Spinal cord (tissue), 10 donors: Measurements from ENCODE around the gene ACOXL. TPM values are rescaled to one million over a fixed set of nuclear protein-coding genes. Genes with fewer than 3 reads are reported as not detected.
A peak's percentile ranks its signal among the peaks of the same experiment; 100 is the strongest.

ENCODE experiments used
- DNase-seq, 6 donors: peaks; one replicate each; pipeline versions ENCODE4 v3.0.0 to v3.0.0-alpha.2; 2013 to 2015; ENCODE audit warnings: low spot score in 6 of 6, low read depth in 4 of 6
- H3K27ac ChIP-seq: one replicate; pipeline ENCODE4 v1.5.1; 2013; ENCODE audit warnings: low read depth, low read length, control low read depth
- H3K27me3 ChIP-seq: one replicate; pipeline ENCODE4 v1.6.1; 2013; ENCODE audit warnings: low read length; ENCODE audit not compliant: control insufficient read depth, insufficient read depth
- H3K36me3 ChIP-seq: one replicate; pipeline ENCODE4 v1.6.1; 2013; ENCODE audit warnings: low read length; ENCODE audit not compliant: control insufficient read depth, insufficient read depth
- H3K4me1 ChIP-seq: one replicate; pipeline ENCODE4 v1.6.1; 2013; ENCODE audit warnings: low read length; ENCODE audit not compliant: control insufficient read depth, insufficient read depth
- H3K4me3 ChIP-seq: one replicate; pipeline ENCODE4 v1.5.1; 2013; ENCODE audit warnings: low read depth, low read length, control low read depth
- H3K9me3 ChIP-seq: one replicate; pipeline ENCODE4 v1.6.1; 2013; ENCODE audit warnings: low read length; ENCODE audit not compliant: control insufficient read depth, insufficient read depth
- WGBS: methylation state at CpG from one replicate; pipeline ENCODE4 v1.1.5; 2013; ENCODE audit warnings: missing lambda C conversion rate; ENCODE audit not compliant: insufficient coverage; 5-methylcytosine and 5-hydroxymethylcytosine counted together
- polyA plus RNA-seq, 2 donors: library from polyadenylated mRNA; unstranded; fragments of 120-200 nt; gene quantifications; one replicate each; pipeline ENCODE4 v1.2.1, GENCODE V29; 2013; ENCODE audit not compliant: insufficient read length in 2 of 2
- total RNA-seq, 2 donors: library from RNA; depleted of rRNA in 1 of 2; stranded (reverse); fragments of 120-200 nt in 1 of 2; fragments of >200 nt in 1 of 2; gene quantifications; one replicate each; pipeline versions ENCODE4 v1.2.3 to v1.2.4, GENCODE V29; 2013 to 2014
- donor health status: healthy.

ACOXL gene
- total and polyA plus RNA-seq, 4 donors = 0.06 to 0.45 (median 0.26) TPM

DNA sequence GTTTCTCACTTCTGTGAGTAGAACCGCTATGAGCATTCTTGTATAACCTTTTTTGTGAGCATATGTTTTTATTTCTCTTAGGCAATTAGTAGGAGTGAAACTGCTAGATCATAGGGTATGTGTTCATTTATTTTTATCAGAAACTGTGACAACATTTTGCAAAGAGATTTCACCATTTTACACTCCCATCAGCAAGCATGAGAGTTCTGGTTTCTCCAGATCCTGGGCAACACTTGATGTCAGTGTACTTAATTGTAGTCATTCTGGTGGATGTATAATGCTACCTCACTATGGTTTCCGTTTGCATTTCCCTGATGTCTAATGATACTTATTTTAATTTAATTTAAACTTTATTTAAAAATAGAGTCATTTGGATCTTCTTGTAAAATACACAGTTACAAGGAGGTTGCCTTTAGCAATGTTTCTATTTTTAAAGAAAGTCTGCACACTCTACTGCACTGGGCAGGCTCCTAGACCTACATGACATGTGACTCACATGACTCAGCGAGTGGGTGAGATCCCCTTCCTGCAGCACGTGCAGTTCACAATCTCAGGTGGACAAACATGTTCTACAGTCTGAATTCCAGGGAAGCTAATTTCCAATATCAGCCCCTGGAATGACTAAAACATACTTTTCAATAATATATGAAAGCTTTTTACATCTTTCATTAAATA, 261.3 kb downstream of the ACOXL start:
- no peak overlapping the region for H3K4me3 ChIP-seq
- no peak overlapping the region for H3K27ac ChIP-seq
- H3K9me3 ChIP-seq = no peaks in the 10 kb centered on the region
- 80% methylated on average over 1 of the region's 4 CpGs for WGBS
- no peaks in the 10 kb centered on the region for H3K27me3 ChIP-seq
- H3K4me1 ChIP-seq = no peaks in the 10 kb centered on the region
- H3K36me3 ChIP-seq = no peaks in the 10 kb centered on the region
- no peak for DNase-seq

DNA sequence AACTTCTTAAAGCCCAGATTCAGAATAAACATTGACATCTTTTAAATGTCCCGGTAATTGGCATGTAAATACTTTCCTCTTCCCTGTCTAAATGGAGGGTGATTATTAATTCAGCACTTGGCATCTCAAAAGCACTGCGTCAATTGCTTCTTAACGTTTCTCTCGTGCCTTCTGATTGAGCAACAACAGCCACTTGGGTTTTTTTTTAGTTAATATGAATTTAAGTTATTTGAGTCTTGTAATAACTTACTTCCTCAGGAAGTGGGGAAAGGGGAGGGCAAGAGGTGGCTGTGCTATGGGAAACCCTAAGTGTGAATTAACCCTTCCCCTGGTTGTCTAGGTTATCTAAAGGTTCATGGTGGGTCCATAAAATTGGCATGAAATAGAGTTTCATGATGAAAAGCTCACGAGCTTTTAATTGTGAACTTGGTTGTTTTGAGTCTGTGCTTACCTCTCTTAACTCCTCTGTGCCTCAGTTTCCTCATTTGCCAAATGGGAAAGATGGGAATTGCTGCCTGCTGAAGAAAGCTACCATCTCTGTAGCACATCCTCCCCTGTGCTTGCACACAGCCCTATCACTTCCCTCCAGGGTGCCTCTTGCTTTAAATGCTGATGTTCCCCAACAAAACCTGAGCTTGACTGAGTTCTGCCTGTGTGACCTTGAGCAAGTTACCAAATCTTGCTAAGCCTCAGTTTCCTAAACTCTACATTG, 262.0 kb downstream of the ACOXL start:
- no peaks in the 10 kb centered on the region for H3K36me3 ChIP-seq
- no peak overlapping the region for H3K4me3 ChIP-seq
- no peaks in the 10 kb centered on the region for H3K9me3 ChIP-seq
- H3K27me3 ChIP-seq = no peaks in the 10 kb centered on the region
- H3K27ac ChIP-seq = no peak overlapping the region
- DNase-seq = peak in 1 of 6 donors; percentile 22
- no peaks in the 10 kb centered on the region for H3K4me1 ChIP-seq
- no CpG with 5 or more reads among the region's 5 CpGs for WGBS

GRCh38 chr2:110995911-110996310, 263.5 kb downstream of the ACOXL start:
- H3K4me1 ChIP-seq = no peaks in the 10 kb centered on the region
- no peaks in the 10 kb centered on the region for H3K9me3 ChIP-seq
- 83% methylated on average over 2 of the region's 6 CpGs for WGBS

GRCh38 chr2:110997331-110998045, 265.1 kb downstream of the ACOXL start:
- Histone ChIP-seq H3K27me3 (no peaks in the 10 kb centered on the region), H3K9me3 (no peaks in the 10 kb centered on the region), H3K4me1 (no peaks in the 10 kb centered on the region), H3K4me3 (no peak overlapping the region), H3K36me3 (no peaks in the 10 kb centered on the region), H3K27ac (no peak overlapping the region)
- 87% methylated on average over 3 of the region's 6 CpGs for WGBS
- no peak for DNase-seq

More at GRCh38 chr2:110995911-110996310, 263.5 kb downstream of the ACOXL start:
- H3K4me3 ChIP-seq = no peak overlapping the region
- H3K36me3 ChIP-seq = no peaks in the 10 kb centered on the region
- no peak for DNase-seq
- H3K27ac ChIP-seq = no peak overlapping the region
- H3K27me3 ChIP-seq = no peaks in the 10 kb centered on the region

- Histone ChIP-seq H3K36me3 (no peaks in the 10 kb centered on the region), H3K4me3 (no peak overlapping the region), H3K9me3 (no peaks in the 10 kb centered on the region), H3K4me1 (no peaks in the 10 kb centered on the region), H3K27ac (no peak overlapping the region), H3K27me3 (no peaks in the 10 kb centered on the region)
- DNase-seq = peak in 1 of 6 donors; percentile 10
- WGBS = 30% methylated on average over 1 of the region's 4 CpGs
These were observed 265.9 kb downstream of the ACOXL start for GRCh38 chr2:110998311-110998710.

DNA sequence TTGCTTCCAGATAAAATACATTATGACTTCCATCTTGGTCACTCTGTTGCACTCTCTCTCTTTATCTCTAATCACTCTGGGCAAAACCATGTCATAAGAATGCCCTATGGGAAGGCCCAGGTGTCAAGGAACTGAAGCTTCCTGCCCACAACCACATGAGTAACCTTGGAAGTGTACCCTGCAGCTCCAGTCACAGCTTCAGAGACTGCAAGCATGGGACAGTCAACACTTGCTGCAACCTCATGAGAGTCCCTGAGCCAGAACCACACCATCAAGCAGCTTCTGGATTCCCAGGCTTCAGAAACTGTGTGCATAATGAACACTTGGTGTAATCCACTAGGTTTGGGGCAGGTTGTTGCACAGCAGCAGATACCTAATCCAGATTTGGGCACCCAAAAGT, 267.3 kb downstream of the ACOXL start:
- Histone ChIP-seq H3K27ac (no peak overlapping the region), H3K27me3 (no peaks in the 10 kb centered on the region), H3K9me3 (no peaks in the 10 kb centered on the region), H3K4me1 (no peaks in the 10 kb centered on the region), H3K36me3 (no peaks in the 10 kb centered on the region), H3K4me3 (no peak overlapping the region)
- no peak for DNase-seq

- DNase-seq = no peak
- H3K36me3 ChIP-seq = no peaks in the 10 kb centered on the region
- WGBS = 100% methylated on average over 1 of the region's 3 CpGs
- H3K9me3 ChIP-seq = no peaks in the 10 kb centered on the region
- H3K27me3 ChIP-seq = no peaks in the 10 kb centered on the region
- H3K27ac ChIP-seq = no peak overlapping the region
- no peak overlapping the region for H3K4me3 ChIP-seq
- no peaks in the 10 kb centered on the region for H3K4me1 ChIP-seq
These were observed 272.9 kb downstream of the ACOXL start for GRCh38 chr2:111005307-111005706.

GRCh38 chr2:111005821-111006220, 273.4 kb downstream of the ACOXL start:
- WGBS = 89% methylated on average over 3 of the region's 4 CpGs
- H3K4me3 ChIP-seq = no peak overlapping the region
- no peak for DNase-seq

DNA sequence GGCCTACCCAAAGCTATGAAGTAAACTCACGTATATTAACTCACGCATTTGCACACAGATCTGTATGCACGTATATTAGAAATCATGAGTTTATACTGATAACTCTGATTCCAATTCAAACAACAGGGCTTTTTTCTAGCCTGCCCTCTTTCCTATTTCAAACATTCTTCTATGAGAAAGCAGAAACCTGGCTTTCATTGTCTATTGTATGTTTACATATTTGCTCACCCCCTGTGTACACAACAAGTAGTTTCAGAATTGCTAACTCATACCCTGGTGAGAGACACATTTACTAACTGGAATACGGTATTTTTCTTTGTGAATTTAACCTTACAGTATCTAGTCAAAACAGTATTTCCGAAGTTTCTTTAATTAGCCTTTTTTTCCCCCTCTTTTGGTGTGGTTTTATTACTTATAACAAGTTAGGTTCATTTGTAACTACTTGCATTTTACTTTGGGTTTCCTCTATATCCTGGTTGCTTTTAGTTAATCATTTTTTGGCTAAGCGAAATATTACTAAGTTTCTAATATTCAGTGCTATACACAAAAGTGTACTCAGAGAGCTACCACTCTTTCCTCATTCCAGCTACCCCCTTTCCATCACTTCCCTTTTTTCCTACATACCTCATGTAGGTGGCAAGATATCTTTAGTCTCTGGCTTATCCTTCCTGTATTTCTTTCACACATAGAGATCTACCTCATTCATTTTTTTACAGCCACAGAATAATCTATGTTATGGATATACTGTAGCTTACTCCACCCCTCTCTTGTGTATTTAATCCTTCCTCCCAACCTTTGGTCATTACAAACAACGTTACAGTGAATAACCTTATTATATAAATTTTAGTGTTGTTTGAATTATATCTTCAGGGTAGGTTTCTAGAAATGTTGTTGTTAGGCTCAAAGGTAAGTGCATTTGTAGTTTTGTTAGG, 275.6 kb downstream of the ACOXL start:
- DNase-seq = no peak
- no CpG with 5 or more reads among the region's 7 CpGs for WGBS
- H3K4me1 ChIP-seq = no peaks in the 10 kb centered on the region

More at GRCh38 chr2:111005821-111006220, 273.4 kb downstream of the ACOXL start:
- no peak overlapping the region for H3K27ac ChIP-seq
- no peaks in the 10 kb centered on the region for H3K36me3 ChIP-seq
- no peaks in the 10 kb centered on the region for H3K4me1 ChIP-seq
- H3K9me3 ChIP-seq = no peaks in the 10 kb centered on the region
- no peaks in the 10 kb centered on the region for H3K27me3 ChIP-seq

More for the DNA sequence above, 275.6 kb downstream of the ACOXL start:
- Histone ChIP-seq H3K36me3 (no peaks in the 10 kb centered on the region), H3K27me3 (no peaks in the 10 kb centered on the region), H3K9me3 (peaks cover 5% of the 10 kb centered on the region), H3K27ac (no peak overlapping the region), H3K4me3 (no peak overlapping the region)
